Activated T-cell treated with anti-CD3 and anti-CD28 coated beads for 1 hour (primary cell): ENCODE results near the gene EPHA4.
A peak's percentile ranks its signal among the peaks of the same experiment; 100 is the strongest.

Source experiments
- DNase-seq: peaks from one replicate; pipeline ENCODE4 v3.0.0-alpha.2; 2020; ENCODE audit warnings: low read depth

EPHA4 gene

DNA sequence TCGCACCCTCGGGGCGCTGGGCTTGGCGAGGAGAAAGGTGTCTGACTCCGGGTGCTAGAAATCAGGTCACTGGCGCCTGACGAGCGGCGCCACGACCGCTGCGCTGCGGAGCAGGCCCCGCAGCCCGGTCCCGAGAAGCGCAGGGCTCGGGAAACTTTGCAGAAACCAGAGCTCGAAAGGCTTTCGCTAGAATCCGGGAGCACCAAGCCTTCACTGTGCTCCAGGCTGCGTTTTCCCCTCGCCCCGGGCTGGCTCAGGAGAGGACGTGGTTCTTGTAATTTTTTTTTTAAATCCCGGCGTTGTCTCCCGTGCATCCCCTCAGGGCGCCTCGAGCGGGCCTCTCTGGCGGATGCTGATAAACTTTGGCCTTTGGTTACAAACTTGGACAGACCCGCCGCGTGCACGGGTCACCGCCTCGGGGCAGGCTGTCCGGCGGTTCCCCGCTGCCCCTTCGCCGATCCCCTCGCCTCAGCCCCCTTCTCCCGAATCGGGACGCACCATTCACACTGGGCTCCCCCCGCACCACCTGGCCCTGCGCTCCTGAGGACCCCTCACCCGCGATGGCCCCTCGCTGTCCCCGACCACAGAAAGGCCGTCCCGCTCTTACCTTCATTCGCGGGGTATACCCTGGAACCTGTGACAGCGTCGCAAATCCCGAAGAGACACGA is 419 bp downstream of the EPHA4 start:
- DNase-seq, result no peak

DNA sequence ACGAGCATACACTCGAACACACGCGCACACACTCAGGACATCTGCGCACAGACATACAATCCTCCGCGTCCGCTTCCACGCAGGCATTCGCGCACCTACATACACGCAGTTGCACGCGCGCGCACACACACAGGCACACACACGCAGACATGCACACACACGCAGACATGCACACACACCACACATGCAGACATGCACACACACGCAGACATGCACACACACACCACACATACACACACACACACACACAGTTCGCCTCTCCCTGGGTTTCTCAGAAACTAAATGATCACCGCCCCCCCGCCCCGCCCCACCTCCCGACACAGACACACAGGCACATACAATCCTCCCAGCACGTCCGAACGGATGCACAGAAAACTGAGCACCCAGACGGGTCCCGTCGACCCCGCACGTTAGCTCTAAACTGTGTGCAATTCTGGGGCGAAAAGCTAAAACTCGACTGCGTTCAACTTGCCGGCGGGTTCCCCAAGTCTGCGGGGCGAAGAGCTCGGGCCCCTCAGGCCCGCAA is 1.0 kb downstream of the EPHA4 start:
- peak; percentile 14 for DNase-seq

DNA sequence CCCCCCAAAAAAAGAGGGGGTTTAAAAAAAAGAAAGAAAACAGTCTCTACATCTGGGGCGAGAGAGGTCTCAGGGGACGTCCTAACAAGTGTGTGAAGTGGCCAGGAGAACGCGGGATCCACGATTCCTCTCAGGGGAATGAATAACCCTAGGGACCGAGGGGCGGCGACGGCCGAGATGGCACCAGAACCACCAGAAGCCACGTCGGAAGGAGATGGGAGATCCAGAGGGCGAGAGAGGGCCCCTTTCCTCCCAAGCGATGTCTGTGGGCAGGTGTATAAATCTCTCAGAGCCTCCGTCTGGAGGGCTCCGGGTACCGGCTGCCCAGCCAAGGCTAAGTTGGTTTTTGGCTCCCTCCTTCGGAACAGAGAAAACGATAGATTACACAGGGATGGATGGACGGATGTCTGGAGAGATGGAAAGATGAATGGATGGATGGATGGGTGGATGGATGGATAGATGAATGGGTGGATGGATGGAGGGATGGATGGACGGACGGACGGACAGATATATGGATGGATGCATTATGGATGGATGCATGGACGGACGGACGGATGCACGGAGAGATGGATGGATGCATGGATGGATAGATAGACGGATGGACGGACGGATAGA is 1.7 kb downstream of the EPHA4 start:
- no peak for DNase-seq

DNA sequence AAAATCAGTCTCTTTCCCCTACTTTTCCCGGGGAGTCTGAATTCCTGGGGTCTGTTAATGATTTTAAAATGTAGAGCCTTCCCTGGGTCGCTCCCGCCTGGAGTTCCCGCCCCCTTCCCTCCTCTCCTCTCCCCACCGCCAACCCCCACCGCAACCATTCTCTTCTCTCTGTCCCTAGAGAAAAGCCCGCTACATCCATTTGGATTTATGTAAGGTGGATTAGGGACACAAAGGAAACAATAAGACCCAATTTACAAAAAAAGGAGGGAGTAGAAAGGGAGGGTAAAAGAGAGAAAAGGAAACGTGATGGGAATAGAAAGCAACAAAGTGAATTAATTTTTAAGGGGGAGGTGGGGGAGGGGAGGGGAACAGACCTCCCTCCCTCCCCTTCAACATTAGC is 2.2 kb downstream of the EPHA4 start:
- no peak for DNase-seq

DNA sequence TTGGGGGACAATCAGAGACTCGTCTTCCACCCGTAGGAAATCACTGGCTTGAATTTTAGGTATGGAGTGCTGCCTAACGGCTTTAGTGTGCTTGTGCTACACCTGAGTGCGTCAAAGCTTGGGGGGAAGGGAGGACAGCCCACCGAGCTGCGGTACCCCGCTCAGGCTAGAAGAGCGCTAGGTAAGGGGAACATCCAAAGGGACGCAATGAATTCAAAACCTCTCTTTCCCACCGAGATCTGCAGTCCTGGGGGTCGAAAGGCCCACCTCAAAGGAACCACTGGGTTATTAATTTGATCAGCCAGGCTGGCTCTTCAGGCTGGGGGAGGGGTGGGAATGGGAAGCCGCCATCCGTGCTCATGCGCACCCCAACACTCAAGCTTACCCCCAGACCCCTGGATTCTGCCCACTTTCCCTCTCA is 2.7 kb downstream of the EPHA4 start:
- DNase-seq, result no peak

DNA sequence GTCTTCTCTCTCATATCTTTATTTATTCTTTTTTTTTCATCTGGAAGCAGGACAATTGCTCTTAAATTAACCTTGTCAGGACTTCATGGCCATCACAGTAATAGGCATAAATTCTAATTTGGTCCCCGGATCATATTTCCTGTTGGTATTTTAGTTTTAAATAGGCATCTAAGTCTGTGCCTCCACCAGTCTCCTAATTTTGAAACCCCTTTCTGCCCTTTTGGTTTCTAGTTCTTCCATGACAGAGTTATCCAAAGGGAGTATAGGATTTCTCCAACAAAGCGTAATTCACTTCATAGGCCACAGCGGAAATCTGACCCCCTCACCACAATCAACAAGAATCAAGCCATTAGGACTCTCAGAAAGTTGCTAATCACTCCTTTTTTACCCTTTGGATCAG is 3.8 kb downstream of the EPHA4 start:
- no peak for DNase-seq

DNA sequence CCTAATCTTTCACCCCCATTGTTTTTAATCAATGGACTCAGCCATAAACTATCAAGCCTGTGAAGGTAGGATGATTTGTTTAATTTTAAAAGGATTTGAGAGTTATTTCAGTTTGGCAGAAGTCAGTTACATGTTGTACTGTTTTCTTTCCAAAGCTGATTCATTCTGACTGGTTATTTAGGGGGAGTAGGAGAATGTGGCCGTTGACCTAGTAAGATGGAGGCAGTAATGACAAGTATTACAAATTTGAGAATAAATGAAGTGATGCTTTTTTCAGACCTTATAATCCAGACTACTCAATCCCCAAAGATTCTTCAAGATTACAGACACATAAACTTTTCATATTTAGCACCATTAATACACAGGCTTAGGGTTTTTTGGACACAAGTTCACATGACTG is 4.3 kb downstream of the EPHA4 start:
- no peak for DNase-seq

DNA sequence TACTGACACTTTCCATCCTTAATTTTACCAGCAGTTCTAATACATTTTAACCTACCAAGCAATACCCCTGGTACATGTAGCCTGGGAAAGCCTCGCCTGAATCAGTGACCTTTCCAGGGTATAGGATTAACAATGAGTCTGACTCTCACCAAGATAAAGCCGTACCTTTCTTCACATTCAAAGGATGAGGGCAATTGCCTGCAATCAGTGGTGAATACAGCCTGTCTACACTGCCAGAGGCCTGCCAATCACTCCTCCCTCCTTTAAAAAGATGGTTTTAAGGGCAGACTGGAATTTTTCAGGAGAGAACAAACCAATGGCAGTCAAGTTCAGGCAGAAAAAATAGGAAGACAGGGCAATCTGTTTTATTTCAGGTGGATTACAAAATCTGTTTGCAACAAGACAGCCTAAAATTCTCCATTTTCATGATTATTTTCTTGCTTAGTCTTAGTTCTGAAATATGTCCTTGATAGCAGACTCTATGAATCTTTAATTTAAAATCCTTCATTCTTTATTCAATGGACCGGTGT is 4.8 kb downstream of the EPHA4 start:
- no peak for DNase-seq

DNA sequence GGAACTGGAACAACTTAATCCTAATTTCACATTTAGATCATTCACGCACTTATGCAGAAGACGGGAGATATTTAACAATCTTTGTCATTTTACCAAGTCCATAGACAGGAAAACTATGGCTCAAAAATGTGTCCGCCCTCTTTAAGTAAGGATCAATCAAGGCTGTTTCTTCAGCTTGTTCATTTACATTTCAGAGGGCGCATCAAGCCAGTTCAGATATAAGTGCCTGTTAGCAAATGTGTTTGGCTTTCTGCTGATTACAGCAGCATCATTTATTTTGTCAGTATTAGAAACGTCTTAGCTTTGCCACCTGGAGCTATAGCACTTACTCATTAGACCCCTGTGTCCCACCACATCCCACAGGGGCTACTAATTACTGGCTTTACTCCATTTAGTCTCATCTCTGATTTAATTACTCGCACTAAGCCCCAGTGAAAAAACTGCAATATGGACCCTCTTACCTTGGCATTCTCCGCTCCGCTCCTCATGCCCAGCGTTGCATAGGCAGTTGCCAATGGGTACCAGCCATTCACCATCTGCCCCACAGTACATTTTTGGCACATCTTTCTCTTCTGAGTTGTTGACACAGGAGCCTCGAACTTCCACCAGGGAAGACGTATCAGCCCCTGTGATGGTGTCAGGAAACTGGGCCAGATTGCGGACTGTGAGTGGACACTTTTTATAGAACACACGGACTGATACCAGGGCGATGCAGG is 8.7 kb downstream of the EPHA4 start:
- no peak for DNase-seq

DNA sequence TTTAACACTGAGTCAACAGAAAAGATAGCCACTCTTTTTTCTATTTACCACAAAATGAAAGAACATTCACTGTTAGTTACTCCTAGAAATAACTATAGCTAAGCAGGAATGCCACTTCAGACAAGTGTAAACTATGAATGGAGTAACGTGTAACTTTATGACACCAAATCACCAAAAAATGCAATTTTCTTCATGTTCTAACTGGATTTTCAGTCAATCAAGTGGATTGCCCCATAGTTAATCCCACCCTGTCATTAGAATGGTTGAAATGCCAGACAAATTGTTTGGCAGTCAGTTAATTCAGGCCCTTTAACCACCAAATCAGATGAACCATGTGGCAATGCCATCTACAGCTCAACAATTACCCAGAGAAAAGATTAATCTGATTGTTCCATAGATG is 9.9 kb downstream of the EPHA4 start:
- no peak for DNase-seq

DNA sequence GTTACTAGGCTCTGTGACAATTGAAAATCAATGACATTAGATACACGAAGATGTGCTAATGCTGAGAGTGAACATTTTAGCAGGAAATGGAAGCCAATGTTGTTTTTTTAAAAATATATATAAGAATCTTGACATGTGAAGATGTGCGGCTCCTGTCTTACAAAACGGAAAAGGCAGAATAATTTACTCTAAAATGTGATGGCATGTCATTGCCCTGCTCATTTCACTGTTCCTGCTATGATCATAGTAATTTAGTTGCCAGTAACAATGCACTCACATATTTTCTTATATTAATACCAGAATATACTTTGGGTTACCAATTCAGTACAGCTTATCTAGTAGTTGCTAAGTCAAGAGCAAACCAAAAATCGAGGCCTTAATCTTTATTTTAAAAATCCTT is 10.3 kb downstream of the EPHA4 start:
- no peak for DNase-seq

DNA sequence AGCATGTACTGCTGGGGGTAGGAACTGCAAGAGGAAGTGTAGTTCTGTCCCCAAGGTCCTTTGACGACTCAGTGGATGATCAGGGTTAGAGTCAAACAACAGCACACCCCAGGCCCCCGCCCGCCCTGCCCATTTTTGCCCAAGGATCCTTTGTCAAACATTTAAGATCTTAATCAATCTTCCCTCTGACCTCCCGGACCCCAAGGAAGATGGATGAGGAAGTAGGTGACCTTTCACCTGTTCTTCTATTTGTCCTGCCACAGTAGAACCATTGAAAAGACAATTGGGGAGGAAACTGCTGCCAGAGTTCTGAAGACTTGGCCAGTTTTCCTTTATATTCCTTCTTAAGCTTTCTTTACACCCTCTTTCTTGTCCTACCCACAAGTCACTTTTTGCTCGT is 12.1 kb downstream of the EPHA4 start:
- DNase-seq, result no peak

DNA sequence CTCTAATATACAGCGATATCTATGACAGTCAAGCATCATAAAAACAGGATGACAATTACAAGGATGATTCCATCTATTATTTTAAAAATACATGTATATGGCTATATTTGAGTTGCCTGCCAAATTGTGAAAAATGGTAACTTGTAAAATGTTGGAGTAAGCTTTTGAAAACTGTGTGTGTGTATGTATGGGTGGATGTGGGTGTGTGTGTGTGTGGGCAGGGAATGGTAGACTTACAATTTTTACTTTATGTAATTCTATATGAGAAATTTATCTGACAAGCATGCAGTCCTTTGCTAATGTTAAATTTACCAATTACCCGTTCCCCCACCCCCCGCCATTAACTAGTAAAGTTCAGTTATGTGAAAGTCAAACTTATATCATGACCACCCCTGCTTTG is 14.0 kb downstream of the EPHA4 start:
- no peak for DNase-seq

DNA sequence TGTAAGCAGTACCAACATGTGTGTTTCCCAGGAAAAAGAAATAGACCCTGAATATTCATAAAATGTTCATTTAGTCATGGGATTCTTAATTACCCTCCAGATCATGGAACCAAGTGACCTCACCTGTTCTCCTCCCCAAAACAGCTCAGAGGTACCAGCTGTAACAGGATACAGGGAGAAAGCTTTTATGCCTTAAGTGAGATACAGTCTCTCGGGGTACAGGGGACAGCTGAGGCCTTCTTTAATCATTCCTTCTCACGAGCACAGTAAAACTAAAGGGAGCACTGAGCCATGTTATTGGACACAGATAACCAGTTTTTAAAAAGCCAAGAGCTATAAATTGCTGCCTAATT is 16.6 kb downstream of the EPHA4 start:
- no peak for DNase-seq

DNA sequence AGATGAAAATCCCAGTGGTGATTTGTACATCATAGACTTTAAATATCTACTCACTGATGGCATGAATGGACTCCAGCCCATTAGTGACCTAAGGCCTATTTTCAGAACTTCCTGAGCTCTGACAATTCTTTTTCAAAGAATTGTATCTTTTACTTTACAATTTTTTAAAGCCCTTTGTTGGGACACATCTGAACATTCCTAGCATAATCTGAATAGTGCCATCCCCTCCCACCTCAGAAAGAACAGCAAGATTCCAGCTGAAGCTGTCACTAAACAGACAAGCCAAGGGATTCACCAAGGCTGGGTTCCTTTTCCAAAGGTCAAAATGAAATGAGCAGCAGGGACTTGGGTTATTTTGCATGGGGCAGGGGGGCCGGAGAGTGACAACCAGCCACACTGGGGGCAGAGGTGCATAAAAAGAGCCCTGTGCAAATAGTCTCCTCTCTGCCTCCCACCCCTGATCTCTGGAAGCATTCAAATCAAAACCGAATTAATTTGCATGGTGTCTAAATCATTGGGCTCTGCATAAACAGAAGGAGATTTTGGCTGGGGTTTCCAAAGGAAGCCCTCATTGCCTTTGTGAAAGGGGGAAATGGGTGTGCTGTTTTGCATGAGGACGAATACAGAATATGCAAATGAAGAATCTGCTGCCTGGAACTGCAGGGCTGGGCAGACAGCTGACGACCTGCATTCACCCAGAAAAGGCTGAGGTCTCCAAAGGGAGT is 17.2 kb downstream of the EPHA4 start:
- no peak for DNase-seq

DNA sequence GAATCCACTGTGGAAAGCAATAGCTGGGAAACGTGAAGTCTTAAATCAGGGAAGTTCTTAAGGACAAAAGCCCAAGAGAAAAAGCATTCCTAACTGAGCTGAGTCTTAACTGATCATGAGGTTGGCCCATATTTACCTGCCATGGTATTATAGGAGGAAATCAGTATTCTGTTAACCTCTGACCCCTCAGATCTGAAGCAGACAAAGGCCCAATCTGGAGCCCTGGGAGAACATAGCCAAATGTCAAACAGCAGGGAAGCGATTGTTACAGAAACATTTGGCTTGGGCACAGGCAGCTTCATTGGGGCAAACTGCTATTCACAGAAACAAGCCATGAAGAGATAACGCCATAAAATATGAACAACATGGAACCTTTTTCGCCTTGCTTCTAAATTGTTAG is 18.8 kb downstream of the EPHA4 start:
- DNase-seq, result no peak

DNA sequence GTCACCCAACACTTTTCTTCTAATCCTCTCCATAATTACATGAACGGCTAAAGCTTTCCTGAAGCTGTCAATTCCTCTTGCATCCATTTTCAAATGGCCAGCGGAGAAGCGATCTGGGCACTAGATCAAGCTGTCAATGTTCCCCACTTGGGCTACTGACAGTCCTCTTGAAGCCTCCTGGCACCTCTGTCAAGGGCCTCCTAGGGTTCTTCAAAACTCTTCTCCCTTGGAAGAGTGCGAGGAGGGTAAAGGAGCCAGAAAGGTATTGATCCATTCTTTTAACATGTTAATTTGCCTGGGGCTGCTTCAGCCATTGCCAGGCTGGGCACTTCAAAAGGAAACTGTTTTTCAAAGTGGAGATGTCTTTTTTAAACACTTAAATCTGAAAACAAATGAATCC is 19.8 kb downstream of the EPHA4 start:
- no peak for DNase-seq

DNA sequence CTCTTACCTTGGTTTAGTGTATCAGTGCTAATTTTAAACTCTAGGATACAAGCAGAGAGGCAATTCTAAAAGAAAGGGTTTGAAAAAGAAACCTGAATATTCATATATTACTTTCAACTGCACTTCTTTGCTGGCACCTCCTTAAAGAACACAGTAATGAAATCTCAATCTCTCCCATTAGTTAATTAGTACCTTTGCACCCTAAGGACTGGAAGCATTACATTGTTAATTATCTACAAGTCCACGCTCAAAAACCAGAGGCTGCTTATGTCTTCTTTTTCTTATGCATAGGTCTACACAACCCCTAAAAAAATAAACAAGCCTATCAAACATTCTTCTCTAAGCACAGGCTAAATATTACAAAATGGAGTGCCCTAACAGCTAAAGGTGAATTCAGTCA is 20.2 kb downstream of the EPHA4 start:
- DNase-seq, result no peak

DNA sequence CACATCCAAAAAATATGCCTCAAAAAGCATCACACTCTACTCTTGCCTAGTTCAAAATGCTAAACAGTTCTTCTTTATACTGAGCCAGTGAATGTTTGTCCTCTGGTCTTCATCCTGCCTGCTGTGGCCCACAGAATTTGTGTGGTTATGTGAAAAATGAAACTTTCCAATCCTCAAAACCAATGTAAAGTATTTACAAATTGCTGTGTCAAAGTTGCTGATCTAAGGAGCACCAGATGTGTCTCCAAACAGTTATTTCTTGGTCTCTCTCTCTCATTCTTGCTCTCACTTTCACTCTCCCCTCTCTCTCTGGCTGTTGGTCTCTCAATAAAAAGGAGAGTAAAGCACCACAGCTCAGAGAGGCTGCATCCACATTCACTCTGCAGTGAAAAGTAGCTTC is 23.0 kb downstream of the EPHA4 start:
- DNase-seq, result no peak

DNA sequence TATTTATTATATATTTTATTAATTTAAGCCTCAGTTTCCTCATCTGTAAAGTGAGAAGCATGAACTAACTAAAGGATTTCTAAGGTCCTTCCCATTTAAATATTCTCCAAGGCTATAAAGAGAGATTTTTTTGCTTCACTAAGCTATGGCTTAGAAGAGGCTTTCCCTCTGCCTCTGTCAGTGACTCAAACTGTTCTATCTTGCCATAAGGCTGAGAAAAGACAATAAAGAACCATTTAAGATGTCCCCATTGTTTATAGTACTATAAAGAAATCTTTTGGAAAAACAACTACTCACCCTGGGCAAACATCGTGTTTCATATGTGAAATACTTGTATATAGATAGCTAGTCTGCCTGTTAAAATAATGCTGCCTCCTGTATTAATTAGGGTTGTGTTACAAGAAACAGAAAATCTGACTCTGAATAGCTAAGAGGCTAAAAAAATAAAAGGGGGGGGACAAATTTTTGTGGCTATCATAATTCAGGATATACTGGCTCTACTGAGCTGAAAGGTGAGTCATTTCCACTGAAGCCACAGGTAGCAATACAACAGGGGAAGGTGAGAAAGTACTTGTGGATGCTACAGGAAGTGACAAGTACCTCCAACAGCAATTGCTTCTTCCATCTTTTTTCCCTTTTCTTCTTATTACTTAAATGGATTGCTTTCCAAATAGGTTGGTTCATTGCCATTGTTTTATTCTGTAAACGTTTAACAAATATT is 25.4 kb downstream of the EPHA4 start:
- DNase-seq, result no peak

DNA sequence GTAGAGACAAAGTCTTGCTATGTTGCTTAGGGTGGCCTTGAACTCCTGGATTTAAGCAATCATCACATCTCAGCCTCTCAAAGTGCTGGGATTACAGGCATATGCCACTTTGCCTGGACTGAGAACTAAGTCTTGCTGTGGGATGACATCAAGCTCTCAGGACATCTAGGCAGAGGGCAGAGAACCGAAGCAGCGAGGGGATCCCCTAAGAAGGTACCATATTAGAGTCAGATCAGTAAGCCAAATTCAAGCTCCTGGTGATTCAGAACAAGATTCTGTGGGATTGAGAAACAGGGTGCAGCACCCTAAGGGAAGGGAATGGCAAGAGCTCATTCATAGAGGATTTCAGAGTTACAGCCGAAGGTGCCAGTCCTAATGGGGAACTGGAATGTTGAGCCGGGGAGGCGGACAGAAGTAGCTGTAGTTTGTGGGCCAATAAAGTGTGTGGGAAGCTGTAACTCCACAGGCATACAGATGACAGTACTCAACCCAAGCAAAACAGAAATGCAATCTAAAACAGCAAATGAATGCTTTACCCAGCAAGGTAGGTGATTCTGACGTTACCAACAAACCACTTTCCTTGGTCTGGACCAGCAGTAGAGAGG is 30.9 kb downstream of the EPHA4 start:
- no peak for DNase-seq
